GM23338 (cell line): ENCODE data around the gene HEXD. TPM values are rescaled to one million over a fixed set of nuclear protein-coding genes. Genes with fewer than 3 reads are reported as not detected.

Experiments
- ATAC-seq: fragments of 200-7000 bp; cut with Tn5 transposase; 3 replicates; pipeline ENCODE4 v1.9.1; 2020
- DNase-seq: peaks from one replicate; pipeline ENCODE4 v3.0.0-alpha.2; 2015; ENCODE audit warnings: low spot score
- H2AFZ ChIP-seq: fragments of 200-600 bp; sonication (generic); 2 replicates; pipeline ENCODE4 v1.8.0; 2016; ENCODE audit warnings: antibody characterized with exemption, mild to moderate bottlenecking, moderate library complexity
- H3F3A ChIP-seq: fragments of 200-600 bp; sonication (generic); replicated peaks from 2 replicates; pipeline ENCODE4 v1.8.0; 2017; ENCODE audit warnings: antibody characterized with exemption, mixed run types, low read depth
- H3K27ac ChIP-seq: fragments of 200-600 bp; sonication (generic); 2 replicates; pipeline ENCODE4 v1.6.1; 2016; ENCODE audit warnings: low read depth
- H3K27me3 ChIP-seq: fragments of 200-600 bp; sonication (generic); 2 replicates; pipeline ENCODE4 v1.8.0; 2016; ENCODE audit warnings: mild to moderate bottlenecking, mixed run types, moderate library complexity; ENCODE audit not compliant: insufficient read depth
- H3K36me3 ChIP-seq: fragments of 200-600 bp; sonication (generic); 2 replicates; pipeline ENCODE4 v1.8.0; 2016; ENCODE audit warnings: mild to moderate bottlenecking; ENCODE audit not compliant: insufficient read depth
- H3K4me1 ChIP-seq: fragments of 200-600 bp; sonication (generic); 2 replicates; pipeline ENCODE4 v1.8.0; 2016; ENCODE audit warnings: mild to moderate bottlenecking, moderate library complexity; ENCODE audit not compliant: insufficient read depth
- H3K4me2 ChIP-seq: fragments of 200-600 bp; sonication (generic); 2 replicates; pipeline ENCODE4 v1.7.1; 2017; ENCODE audit warnings: mixed run types
- H3K4me3 ChIP-seq: fragments of 200-600 bp; sonication (generic); 2 replicates; pipeline ENCODE4 v1.6.1; 2016; ENCODE audit warnings: mixed run types
- H3K79me2 ChIP-seq: fragments of 200-600 bp; sonication (generic); replicated peaks from 2 replicates; pipeline ENCODE4 v1.8.0; 2017; ENCODE audit warnings: mild to moderate bottlenecking; ENCODE audit not compliant: insufficient read depth
- H3K9me2 ChIP-seq: fragments of 200-600 bp; sonication (generic); 2 replicates; pipeline ENCODE4 v1.8.0; 2017; ENCODE audit not compliant: insufficient read depth
- H4K20me1 ChIP-seq: fragments of 200-600 bp; sonication (generic); replicated peaks from 2 replicates; pipeline ENCODE4 v1.8.0; 2017; ENCODE audit warnings: mild to moderate bottlenecking; ENCODE audit not compliant: insufficient read depth
- H3K27ac Mint-ChIP-seq: 2 replicates; pipeline ENCODE4 v1.8.0; 2020; ENCODE audit warnings: inconsistent platforms, mild to moderate bottlenecking, moderate library complexity, mixed read lengths
- H3K27me3 Mint-ChIP-seq: 3 replicates; pipeline ENCODE4 v1.8.0; 2022; ENCODE audit warnings: low read depth, mild to moderate bottlenecking, moderate library complexity, mixed read lengths, inconsistent platforms; ENCODE audit not compliant: insufficient read depth, poor library complexity
- H3K36me3 Mint-ChIP-seq: 3 replicates; pipeline ENCODE4 v1.8.0; 2021; ENCODE audit warnings: low read depth, mild to moderate bottlenecking, inconsistent platforms, moderate library complexity, mixed read lengths
- H3K4me1 Mint-ChIP-seq: 3 replicates; pipeline ENCODE4 v1.8.0; 2020; ENCODE audit warnings: mild to moderate bottlenecking, inconsistent platforms, mixed read lengths
- H3K4me3 Mint-ChIP-seq: 3 replicates; pipeline ENCODE4 v1.8.0; 2021; ENCODE audit warnings: moderate library complexity, mild to moderate bottlenecking, inconsistent platforms, mixed read lengths
- H3K9me3 Mint-ChIP-seq: 3 replicates; pipeline ENCODE4 v1.8.0; 2020; ENCODE audit warnings: moderate library complexity, mild to moderate bottlenecking, inconsistent platforms, mixed read lengths
- CREB1 ChIP-seq: fragments of 250-450 bp; sonication (Bioruptor Pico); IDR thresholded peaks from 2 replicates; pipeline ENCODE4 v1.5.0; 2020; ENCODE audit warnings: low read depth, mild to moderate bottlenecking, moderate library complexity
- CTCF ChIP-seq, 2 experiments: fragments of 200-600 bp in 1 of 2; sonication (generic) in 1 of 2; conservative IDR thresholded peaks; 2 replicates each; pipeline versions ENCODE4 v1.5.1 to v1.6.1; 2016 to 2017; ENCODE audit warnings: antibody characterized with exemption in 2 of 2, low read depth in 2 of 2, mild to moderate bottlenecking in 2 of 2, moderate library complexity in 1 of 2
- ETS1 ChIP-seq: IDR thresholded peaks from 2 replicates; pipeline ENCODE4 v1.6.1; 2016; ENCODE audit warnings: antibody characterized with exemption
- EZH2 ChIP-seq: fragments of 200-600 bp; sonication (generic); IDR thresholded peaks from one replicate; pipeline ENCODE4 v1.8.0; 2017; ENCODE audit warnings: antibody characterized with exemption, mild to moderate bottlenecking, low read depth; ENCODE audit not compliant: unreplicated experiment
- EZH2phosphoT487 ChIP-seq: fragments of 200-600 bp; sonication (generic); IDR thresholded peaks from one replicate; pipeline ENCODE4 v1.8.1; 2018; ENCODE audit warnings: antibody characterized with exemption; ENCODE audit not compliant: unreplicated experiment
- JUNB ChIP-seq: IDR thresholded peaks from one replicate; pipeline ENCODE4 v1.6.1; 2016; ENCODE audit warnings: antibody characterized with exemption; ENCODE audit not compliant: unreplicated experiment
- NANOG ChIP-seq: IDR thresholded peaks from 2 replicates; pipeline ENCODE4 v1.6.1; 2016; ENCODE audit warnings: antibody characterized with exemption, borderline replicate concordance
- POLR2AphosphoS5 ChIP-seq: IDR thresholded peaks from 2 replicates; pipeline ENCODE4 v1.6.1; 2016; ENCODE audit warnings: antibody characterized with exemption, low read depth
- REST ChIP-seq: IDR thresholded peaks from one replicate; pipeline ENCODE4 v1.6.1; 2018; ENCODE audit warnings: antibody characterized with exemption; ENCODE audit not compliant: unreplicated experiment
- STAT1 ChIP-seq: IDR thresholded peaks from one replicate; pipeline ENCODE4 v1.6.1; 2016; ENCODE audit warnings: antibody characterized with exemption; ENCODE audit not compliant: unreplicated experiment
- ZNF114 ChIP-seq: fragments of 250-450 bp; sonication (Bioruptor Pico); IDR thresholded peaks from 2 replicates; pipeline ENCODE4 v1.5.0; 2020; ENCODE audit warnings: mild to moderate bottlenecking, moderate library complexity
- ZNF331 ChIP-seq: fragments of 250-450 bp; sonication (Bioruptor Pico); IDR thresholded peaks from 2 replicates; pipeline ENCODE4 v1.5.0; 2020; ENCODE audit warnings: low read depth, mild to moderate bottlenecking, moderate library complexity
- ZNF462 ChIP-seq: fragments of 250-450 bp; sonication (Bioruptor Pico); IDR thresholded peaks from 2 replicates; pipeline ENCODE4 v1.5.0; 2020; ENCODE audit warnings: mild to moderate bottlenecking, moderate library complexity
- polyA plus RNA-seq: library from polyadenylated mRNA; unstranded; fragments of >200 nt; fragmentation: Nextera tagmentation; extraction: Ambion mirVana; gene quantifications from 2 replicates; pipeline ENCODE4 v1.2.1, GENCODE V29; 2016
- total RNA-seq: library from RNA; depleted of rRNA; stranded (reverse); fragments of >200 nt; shearing (Covaris generic); gene quantifications from 2 replicates; pipeline ENCODE4 v1.2.3, GENCODE V29; 2014

HEXD gene
- total and polyA plus RNA-seq, 2 experiments from 2014 or later: 11.9 to 31.1 TPM

- Histone ChIP-seq H3F3A (no peaks in the 10 kb centered on the region), H3K79me2 (no peaks in the 10 kb centered on the region), H3K27ac (no peak overlapping the region), H4K20me1 (no peaks in the 10 kb centered on the region; the same call in 1 of the 2 replicates), H3K4me3 (no peak overlapping the region), H3K4me2 (no peak overlapping the region), H3K9me2 (no peaks in the 10 kb centered on the region), H2AFZ (no peak overlapping the region), H3K36me3 (no peaks in the 10 kb centered on the region), H3K4me1 (no peaks in the 10 kb centered on the region), H3K27me3 (no peaks in the 10 kb centered on the region)
- H3K36me3 Mint-ChIP-seq: peaks cover 47% of the 10 kb centered on the region
- no peak overlapping the region for H3K4me3 Mint-ChIP-seq
- TF ChIP-seq ZNF462 (no peak), ZNF331 (CRISPR knock-in tag) (no peak), JUNB (no peak), ETS1 (no peak), STAT1 (no peak), CREB1 (CRISPR knock-in tag) (no peak), REST (no peak), POLR2AphosphoS5 (no peak), CTCF (conservative IDR thresholded peaks at IDR 0.05; ENCODE audit: low read depth in 2 of 2) (no peak), EZH2 (no peak), EZH2phosphoT487 (no peak), NANOG (no peak), ZNF114 (CRISPR knock-in tag) (no peak)
- peaks cover 1% of the 10 kb centered on the region for H3K27me3 Mint-ChIP-seq
- no peaks in the 10 kb centered on the region for H3K9me3 Mint-ChIP-seq
- no peaks in the 10 kb centered on the region for H3K4me1 Mint-ChIP-seq
- no peak overlapping the region for H3K27ac Mint-ChIP-seq
- no peak for ATAC-seq
- DNase-seq: no peak
Observed at GRCh38 chr17:82480318-82480717, 62.2 kb downstream of the HEXD start.
